H9 (cell line): Measurements from ENCODE around the gene KRT2. TPM values are rescaled to one million over a fixed set of nuclear protein-coding genes. Genes with fewer than 3 reads are reported as not detected.

Source experiments
- DNase-seq: peaks from one replicate; pipeline ENCODE4 v3.0.0-alpha.2; 2017
- H2AFZ ChIP-seq: one replicate; pipeline ENCODE4 v1.6.1; 2013; ENCODE audit warnings: mild to moderate bottlenecking, low read length, control low read depth, moderate library complexity
- H2AK5ac ChIP-seq: 2 replicates; pipeline ENCODE4 v1.6.1; 2013; ENCODE audit warnings: low read length, control low read depth, mixed read lengths; ENCODE audit not compliant: insufficient read length
- H2BK120ac ChIP-seq: one replicate; pipeline ENCODE4 v1.6.1; 2013; ENCODE audit warnings: low read depth, mild to moderate bottlenecking, low read length, control low read depth, inconsistent platforms; ENCODE audit not compliant: poor library complexity, severe bottlenecking
- H2BK12ac ChIP-seq: 2 replicates; pipeline ENCODE4 v1.6.1; 2013; ENCODE audit warnings: low read length, control low read depth, mixed read lengths, low read depth; ENCODE audit not compliant: insufficient read length
- H2BK15ac ChIP-seq: 2 replicates; pipeline ENCODE4 v1.6.1; 2013; ENCODE audit warnings: low read depth, low read length, control low read depth
- H2BK20ac ChIP-seq: one replicate; pipeline ENCODE4 v1.6.1; 2013; ENCODE audit warnings: low read depth, mild to moderate bottlenecking, low read length, control low read depth, inconsistent platforms; ENCODE audit not compliant: poor library complexity, severe bottlenecking
- H2BK5ac ChIP-seq: 2 replicates; pipeline ENCODE4 v1.6.1; 2013; ENCODE audit warnings: low read length, control low read depth, mixed read lengths; ENCODE audit not compliant: insufficient read length
- H3K14ac ChIP-seq: 2 replicates; pipeline ENCODE4 v1.6.1; 2013; ENCODE audit warnings: low read length, control low read depth; ENCODE audit not compliant: insufficient read depth
- H3K18ac ChIP-seq: 2 replicates; pipeline ENCODE4 v1.6.1; 2013; ENCODE audit warnings: low read depth, mild to moderate bottlenecking, mixed read lengths, low read length, control low read depth; ENCODE audit not compliant: insufficient read length
- H3K23ac ChIP-seq: 2 replicates; pipeline ENCODE4 v1.6.1; 2013; ENCODE audit warnings: low read length, control low read depth, mixed read lengths, low read depth; ENCODE audit not compliant: insufficient read length
- H3K23me2 ChIP-seq: 2 replicates; pipeline ENCODE4 v1.6.1; 2013; ENCODE audit warnings: low read depth, mild to moderate bottlenecking, mixed read lengths, low read length, control low read depth; ENCODE audit not compliant: insufficient read length, poor library complexity, severe bottlenecking
- H3K27ac ChIP-seq: 2 replicates; pipeline ENCODE4 v1.5.1; 2013; ENCODE audit warnings: low read length, control low read depth, mixed read lengths, low read depth; ENCODE audit not compliant: insufficient read length
- H3K27me3 ChIP-seq: 2 replicates; pipeline ENCODE4 v1.6.1; 2013; ENCODE audit warnings: low read length, control low read depth, inconsistent platforms; ENCODE audit not compliant: insufficient read depth
- H3K4ac ChIP-seq: 2 replicates; pipeline ENCODE4 v1.6.1; 2013; ENCODE audit warnings: low read depth, mild to moderate bottlenecking, control low read depth, inconsistent platforms, low read length, moderate library complexity
- H3K4me1 ChIP-seq: 2 replicates; pipeline ENCODE4 v1.6.1; 2013; ENCODE audit warnings: low read length, control low read depth, inconsistent platforms; ENCODE audit not compliant: insufficient read depth
- H3K4me2 ChIP-seq: 2 replicates; pipeline ENCODE4 v1.6.1; 2013; ENCODE audit warnings: low read length, control low read depth, mixed read lengths; ENCODE audit not compliant: insufficient read length, insufficient read depth
- H3K56ac ChIP-seq: 2 replicates; pipeline ENCODE4 v1.6.1; 2013; ENCODE audit warnings: low read depth, mild to moderate bottlenecking, mixed read lengths, low read length, control low read depth; ENCODE audit not compliant: insufficient read length
- H3K79me1 ChIP-seq: 2 replicates; pipeline ENCODE4 v1.6.1; 2013; ENCODE audit warnings: low read depth, mild to moderate bottlenecking, moderate library complexity, low read length, control low read depth, inconsistent platforms; ENCODE audit not compliant: insufficient read depth, poor library complexity, severe bottlenecking
- H3K79me2 ChIP-seq: 2 replicates; pipeline ENCODE4 v1.6.1; 2013; ENCODE audit warnings: low read length, control low read depth, inconsistent platforms; ENCODE audit not compliant: insufficient read depth
- H3K9ac ChIP-seq: 2 replicates; pipeline ENCODE4 v1.6.1; 2013; ENCODE audit warnings: low read length, control low read depth, mixed read lengths; ENCODE audit not compliant: insufficient read length; ENCODE audit errors: extremely low read depth
- H3K9me3 ChIP-seq: one replicate; pipeline ENCODE4 v1.6.1; 2013; ENCODE audit warnings: low read depth, low read length, inconsistent platforms; ENCODE audit not compliant: control insufficient read depth
- H3T11ph ChIP-seq: one replicate; pipeline ENCODE4 v1.6.1; 2013; ENCODE audit warnings: mild to moderate bottlenecking, low read length, control low read depth, inconsistent platforms
- H4K20me1 ChIP-seq: one replicate; pipeline ENCODE4 v1.6.1; 2013; ENCODE audit not compliant: control insufficient read depth, insufficient read length, insufficient read depth
- H4K5ac ChIP-seq: 2 replicates; pipeline ENCODE4 v1.6.1; 2013; ENCODE audit warnings: low read depth, mild to moderate bottlenecking, mixed read lengths, low read length, control low read depth; ENCODE audit not compliant: insufficient read length
- H4K8ac ChIP-seq: replicated peaks from 2 replicates; pipeline ENCODE4 v1.6.1; 2013; ENCODE audit warnings: low read length, control low read depth, mixed read lengths, low read depth; ENCODE audit not compliant: insufficient read length
- H4K91ac ChIP-seq: 2 replicates; pipeline ENCODE4 v1.6.1; 2013; ENCODE audit warnings: low read depth, mild to moderate bottlenecking, moderate library complexity, mixed read lengths, low read length, control low read depth; ENCODE audit not compliant: insufficient read length
- H3K27ac Mint-ChIP-seq, 3 experiments: 2 replicates in 2 of 3; 3 replicates in 1 of 3; pipeline ENCODE4 v1.8.0; 2020 to 2021; ENCODE audit warnings: mixed read lengths in 3 of 3, mild to moderate bottlenecking in 1 of 3, moderate library complexity in 1 of 3
- H3K27me3 Mint-ChIP-seq: 2 replicates; pipeline ENCODE4 v1.8.0; 2021; ENCODE audit warnings: low read depth, mild to moderate bottlenecking, moderate library complexity, mixed read lengths
- H3K36me3 Mint-ChIP-seq, 3 experiments: 2 replicates in 2 of 3; 3 replicates in 1 of 3; pipeline ENCODE4 v1.8.0; 2020 to 2021; ENCODE audit warnings: low read depth in 3 of 3, mixed read lengths in 3 of 3; ENCODE audit not compliant: insufficient read depth in 1 of 3
- H3K4me1 Mint-ChIP-seq, 2 experiments: 2 replicates each; pipeline ENCODE4 v1.8.0; 2020; ENCODE audit warnings: mixed read lengths in 2 of 2
- H3K4me3 Mint-ChIP-seq, 2 experiments: 2 replicates in 1 of 2; 3 replicates in 1 of 2; pipeline ENCODE4 v1.8.0; 2020 to 2021; ENCODE audit warnings: mild to moderate bottlenecking in 2 of 2, mixed read lengths in 2 of 2, moderate library complexity in 1 of 2
- H3K9me3 Mint-ChIP-seq, 2 experiments: 2 replicates in 1 of 2; 3 replicates in 1 of 2; pipeline ENCODE4 v1.8.0; 2020; ENCODE audit warnings: mild to moderate bottlenecking in 2 of 2, mixed read lengths in 2 of 2, moderate library complexity in 1 of 2
- CTCF ChIP-seq: fragments of 200-600 bp; sonication (generic); conservative IDR thresholded peaks from 3 replicates; pipeline ENCODE4 v1.8.0; 2021; ENCODE audit warnings: antibody characterized with exemption, mild to moderate bottlenecking
- WGBS: extraction: QIAGEN DNeasy Blood & Tissue Kit; methylation state at CpG from one replicate; pipeline ENCODE4 v1.1.7; 2013; ENCODE audit warnings: missing lambda C conversion rate, low lambda C conversion rate, mixed read lengths; ENCODE audit not compliant: insufficient read length; ENCODE audit errors: extremely low coverage; 5-methylcytosine and 5-hydroxymethylcytosine counted together
- total RNA-seq: library from RNA; stranded (reverse); gene quantifications from 2 replicates; pipeline ENCODE4 v1.2.1, GENCODE V29; 2021

KRT2 gene
- total RNA-seq, 1 experiment from 2014 or later: not detected

- no peaks in the 10 kb centered on the region for H3K79me2 ChIP-seq
- no peak overlapping the region for H3T11ph ChIP-seq
- no peak overlapping the region for H2BK15ac ChIP-seq
- H3K4ac ChIP-seq: no peak overlapping the region
- Mint-ChIP-seq H3K9me3 (no peaks in the 10 kb centered on the region), H3K4me3 (no peak overlapping the region), H3K36me3 (no peaks in the 10 kb centered on the region), H3K27ac (no peak overlapping the region), H3K27me3 (peaks cover 28% of the 10 kb centered on the region), H3K4me1 (peaks cover 2 to 4% of the 10 kb centered on the region in 2 experiments; a peak in 3 of 4 replicates)
- no peak overlapping the region for H4K8ac ChIP-seq
- no peak overlapping the region for H3K27ac ChIP-seq
- H3K4me2 ChIP-seq: no peak overlapping the region
- H3K9ac ChIP-seq: no peak overlapping the region
- H2AFZ ChIP-seq: no peak overlapping the region
- no peaks in the 10 kb centered on the region for H3K9me3 ChIP-seq
- no peak overlapping the region for H2BK20ac ChIP-seq
- no peak overlapping the region for H2BK5ac ChIP-seq
- H3K18ac ChIP-seq: no peak overlapping the region
- no peaks in the 10 kb centered on the region for H3K23me2 ChIP-seq
- H3K14ac ChIP-seq: no peak overlapping the region
- no peaks in the 10 kb centered on the region for H3K27me3 ChIP-seq
- H4K5ac ChIP-seq: no peak overlapping the region
- no peak overlapping the region for H2BK12ac ChIP-seq
- no peak overlapping the region for H3K23ac ChIP-seq
- H3K79me1 ChIP-seq: no peaks in the 10 kb centered on the region
- H3K4me1 ChIP-seq: no peaks in the 10 kb centered on the region
- no peak overlapping the region for H4K91ac ChIP-seq
- H2AK5ac ChIP-seq: no peak overlapping the region
- no peak overlapping the region for H3K56ac ChIP-seq
- DNase-seq: peak; percentile 18
- WGBS: no CpG with 5 or more reads among the region's 9 CpGs
- H2BK120ac ChIP-seq: no peak overlapping the region
- no peak for TF ChIP-seq CTCF
- no peaks in the 10 kb centered on the region for H4K20me1 ChIP-seq
Observed at GRCh38 chr12:52615912-52616311, 36.1 kb downstream of the KRT2 start.
